A549 (cell line): ENCODE measurements around the gene LILRB3.
"Not testable (repeated sequence)": the region's sequence is repeated elsewhere in the genome, so short reads cannot be mapped to it uniquely, and the experiment has no call there.

Source experiments
- EHMT2 ChIP-seq: fragments of 200-600 bp; sonication (generic); IDR thresholded peaks from 2 replicates; pipeline ENCODE4 v1.6.1; 2016; ENCODE audit warnings: antibody characterized with exemption, low read depth, mild to moderate bottlenecking, moderate library complexity
- POLR2A ChIP-seq: IDR thresholded peaks from 2 replicates; pipeline ENCODE4 v1.6.1; 2012; ENCODE audit warnings: mild to moderate bottlenecking, low read length
- POLR2AphosphoS2 ChIP-seq: conservative IDR thresholded peaks from 2 replicates; pipeline ENCODE4 v1.6.1; 2012; ENCODE audit warnings: low read length, improper control_type of control experiment, inconsistent platforms
- RAD21 ChIP-seq, 2 experiments: fragments of >200 bp in 1 of 2; sonication (Bioruptor Twin) in 1 of 2; formaldehyde crosslinking in 1 of 2; IDR thresholded peaks in 1 of 2; conservative IDR thresholded peaks in 1 of 2; 2 replicates in 1 of 2; 3 replicates in 1 of 2; pipeline ENCODE4 v1.6.1; 2012 to 2018; ENCODE audit warnings: inconsistent platforms in 1 of 2
- RCOR1 ChIP-seq: fragments of 150-350 bp; IDR thresholded peaks from 2 replicates; pipeline ENCODE4 v1.6.1; 2014; ENCODE audit warnings: antibody characterized with exemption, low read length, low read depth
- RNF2 ChIP-seq: fragments of 200-600 bp; sonication (generic); IDR thresholded peaks from 2 replicates; pipeline ENCODE4 v1.6.1; 2016; ENCODE audit warnings: low read depth, mild to moderate bottlenecking, antibody characterized with exemption, moderate library complexity, borderline replicate concordance
- TF ChIP-seq, protein P1 (sequence below): fragments of >200 bp; sonication (Bioruptor Twin); formaldehyde crosslinking; IDR thresholded peaks from 3 replicates; pipeline ENCODE4 v1.5.1; 2016
- TF ChIP-seq, protein P2 (sequence below): fragments of 450-650 bp; IDR thresholded peaks from 2 replicates; pipeline ENCODE4 v1.6.1; 2014; ENCODE audit warnings: antibody characterized with exemption
- TF ChIP-seq, protein P3 (sequence below): fragments of 150-350 bp; IDR thresholded peaks from 2 replicates; pipeline ENCODE4 v1.6.1; 2014; ENCODE audit warnings: low read depth, mild to moderate bottlenecking, low read length
- TF ChIP-seq, protein P4 (sequence below): fragments of >200 bp; sonication (Bioruptor Twin); formaldehyde crosslinking; IDR thresholded peaks from 3 replicates; pipeline ENCODE4 v1.6.1; 2016

DNA sequence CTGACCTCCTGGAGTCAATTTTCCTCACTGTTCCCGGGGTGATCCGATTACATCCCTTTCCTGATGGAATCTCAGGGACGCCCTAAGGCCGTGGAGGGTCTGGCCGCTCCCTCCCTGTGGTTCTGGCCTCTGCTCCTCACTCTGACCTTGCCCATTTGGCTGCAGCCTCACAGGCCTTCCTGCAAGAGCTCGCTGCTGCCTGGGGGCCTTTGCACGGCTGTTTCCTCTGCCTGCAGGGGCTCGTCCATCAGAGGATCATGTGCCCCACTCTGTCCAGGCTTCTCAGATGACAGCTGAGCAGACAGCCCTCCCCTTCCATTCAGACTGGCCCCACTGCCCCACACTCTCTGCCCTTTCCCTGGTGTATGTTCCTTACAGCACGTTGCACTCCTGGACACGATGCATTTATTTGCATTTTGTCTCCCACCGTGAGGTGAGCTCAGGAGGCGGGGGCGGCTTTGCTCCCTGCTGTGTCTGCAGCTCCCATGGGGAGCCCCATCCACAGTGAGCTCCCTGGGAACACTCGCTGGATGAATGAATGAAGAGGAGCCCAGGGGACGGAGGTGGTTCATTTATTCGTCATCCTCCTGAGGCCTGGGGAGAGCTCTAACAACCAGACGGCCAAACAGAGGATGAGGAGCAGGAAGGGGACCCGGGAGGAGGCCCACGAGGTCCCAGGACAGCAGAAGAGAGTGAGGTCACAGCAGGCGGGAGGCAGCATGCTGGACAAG is 5.1 kb downstream of the LILRB3 start:
- TF ChIP-seq, protein P1, sequence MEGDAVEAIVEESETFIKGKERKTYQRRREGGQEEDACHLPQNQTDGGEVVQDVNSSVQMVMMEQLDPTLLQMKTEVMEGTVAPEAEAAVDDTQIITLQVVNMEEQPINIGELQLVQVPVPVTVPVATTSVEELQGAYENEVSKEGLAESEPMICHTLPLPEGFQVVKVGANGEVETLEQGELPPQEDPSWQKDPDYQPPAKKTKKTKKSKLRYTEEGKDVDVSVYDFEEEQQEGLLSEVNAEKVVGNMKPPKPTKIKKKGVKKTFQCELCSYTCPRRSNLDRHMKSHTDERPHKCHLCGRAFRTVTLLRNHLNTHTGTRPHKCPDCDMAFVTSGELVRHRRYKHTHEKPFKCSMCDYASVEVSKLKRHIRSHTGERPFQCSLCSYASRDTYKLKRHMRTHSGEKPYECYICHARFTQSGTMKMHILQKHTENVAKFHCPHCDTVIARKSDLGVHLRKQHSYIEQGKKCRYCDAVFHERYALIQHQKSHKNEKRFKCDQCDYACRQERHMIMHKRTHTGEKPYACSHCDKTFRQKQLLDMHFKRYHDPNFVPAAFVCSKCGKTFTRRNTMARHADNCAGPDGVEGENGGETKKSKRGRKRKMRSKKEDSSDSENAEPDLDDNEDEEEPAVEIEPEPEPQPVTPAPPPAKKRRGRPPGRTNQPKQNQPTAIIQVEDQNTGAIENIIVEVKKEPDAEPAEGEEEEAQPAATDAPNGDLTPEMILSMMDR: not testable (repeated sequence)
- TF ChIP-seq POLR2AphosphoS2; RNF2; RAD21 (conservative IDR thresholded peaks at IDR 0.05 in 1 of 2, IDR thresholded peaks at IDR 0.05 in 1 of 2); POLR2A; EHMT2; RCOR1: not testable (repeated sequence)
- TF ChIP-seq, protein P2, sequence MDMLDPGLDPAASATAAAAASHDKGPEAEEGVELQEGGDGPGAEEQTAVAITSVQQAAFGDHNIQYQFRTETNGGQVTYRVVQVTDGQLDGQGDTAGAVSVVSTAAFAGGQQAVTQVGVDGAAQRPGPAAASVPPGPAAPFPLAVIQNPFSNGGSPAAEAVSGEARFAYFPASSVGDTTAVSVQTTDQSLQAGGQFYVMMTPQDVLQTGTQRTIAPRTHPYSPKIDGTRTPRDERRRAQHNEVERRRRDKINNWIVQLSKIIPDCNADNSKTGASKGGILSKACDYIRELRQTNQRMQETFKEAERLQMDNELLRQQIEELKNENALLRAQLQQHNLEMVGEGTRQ: not testable (repeated sequence)
- TF ChIP-seq, protein P3, sequence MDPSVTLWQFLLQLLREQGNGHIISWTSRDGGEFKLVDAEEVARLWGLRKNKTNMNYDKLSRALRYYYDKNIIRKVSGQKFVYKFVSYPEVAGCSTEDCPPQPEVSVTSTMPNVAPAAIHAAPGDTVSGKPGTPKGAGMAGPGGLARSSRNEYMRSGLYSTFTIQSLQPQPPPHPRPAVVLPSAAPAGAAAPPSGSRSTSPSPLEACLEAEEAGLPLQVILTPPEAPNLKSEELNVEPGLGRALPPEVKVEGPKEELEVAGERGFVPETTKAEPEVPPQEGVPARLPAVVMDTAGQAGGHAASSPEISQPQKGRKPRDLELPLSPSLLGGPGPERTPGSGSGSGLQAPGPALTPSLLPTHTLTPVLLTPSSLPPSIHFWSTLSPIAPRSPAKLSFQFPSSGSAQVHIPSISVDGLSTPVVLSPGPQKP: not testable (repeated sequence)
- TF ChIP-seq, protein P4, sequence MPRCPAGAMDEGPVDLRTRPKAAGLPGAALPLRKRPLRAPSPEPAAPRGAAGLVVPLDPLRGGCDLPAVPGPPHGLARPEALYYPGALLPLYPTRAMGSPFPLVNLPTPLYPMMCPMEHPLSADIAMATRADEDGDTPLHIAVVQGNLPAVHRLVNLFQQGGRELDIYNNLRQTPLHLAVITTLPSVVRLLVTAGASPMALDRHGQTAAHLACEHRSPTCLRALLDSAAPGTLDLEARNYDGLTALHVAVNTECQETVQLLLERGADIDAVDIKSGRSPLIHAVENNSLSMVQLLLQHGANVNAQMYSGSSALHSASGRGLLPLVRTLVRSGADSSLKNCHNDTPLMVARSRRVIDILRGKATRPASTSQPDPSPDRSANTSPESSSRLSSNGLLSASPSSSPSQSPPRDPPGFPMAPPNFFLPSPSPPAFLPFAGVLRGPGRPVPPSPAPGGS: not testable (repeated sequence)
